SK-N-SH treated with all-trans-retinoic acid at 6 μM for 48 hours (cell line): ENCODE results near the gene STT3B.

Experiments used
- ATAC-seq: fragments of 200-7000 bp; cut with Tn5 transposase; 3 replicates; pipeline ENCODE4 v1.9.1; 2020; ENCODE audit warnings: mild to moderate bottlenecking, moderate library complexity
- ARNTL ChIP-seq: fragments of 450-650 bp; formaldehyde crosslinking; IDR thresholded peaks from 2 replicates; pipeline ENCODE4 v1.5.0; 2020; ENCODE audit warnings: low read depth, mild to moderate bottlenecking, moderate library complexity, borderline replicate concordance
- BACH2 ChIP-seq: fragments of 250-450 bp; sonication (Bioruptor Pico); IDR thresholded peaks from 2 replicates; pipeline ENCODE4 v1.9.0; 2021; ENCODE audit warnings: mild to moderate bottlenecking, borderline replicate concordance
- CSDC2 ChIP-seq: fragments of 250-450 bp; sonication (Bioruptor Pico); IDR thresholded peaks from 2 replicates; pipeline ENCODE4 v1.5.0; 2020; ENCODE audit warnings: mild to moderate bottlenecking, moderate library complexity
- CSRNP3 ChIP-seq: fragments of 250-450 bp; sonication (Bioruptor Pico); IDR thresholded peaks from 2 replicates; pipeline ENCODE4 v1.5.1; 2021; ENCODE audit warnings: mild to moderate bottlenecking, moderate library complexity
- GLIS3 ChIP-seq: fragments of 250-450 bp; sonication (Bioruptor Pico); IDR thresholded peaks from 2 replicates; pipeline ENCODE4 v1.5.0; 2020; ENCODE audit warnings: mild to moderate bottlenecking, moderate library complexity
- ISL1 ChIP-seq: fragments of 250-450 bp; sonication (Bioruptor Pico); IDR thresholded peaks from 2 replicates; pipeline ENCODE4 v2.1.2; 2022; ENCODE audit warnings: mild to moderate bottlenecking, moderate library complexity
- OSR1 ChIP-seq: fragments of 250-450 bp; sonication (Bioruptor Pico); IDR thresholded peaks from 2 replicates; pipeline ENCODE4 v1.8.0; 2022; ENCODE audit warnings: moderate library complexity, mild to moderate bottlenecking, inconsistent platforms
- POU6F1 ChIP-seq: fragments of 250-450 bp; sonication (Bioruptor Pico); IDR thresholded peaks from 2 replicates; pipeline ENCODE4 v1.8.0; 2021; ENCODE audit warnings: low read depth, mild to moderate bottlenecking, moderate library complexity, borderline replicate concordance
- PPARA ChIP-seq: fragments of 250-450 bp; sonication (Bioruptor Pico); IDR thresholded peaks from 2 replicates; pipeline ENCODE4 v1.5.0; 2020; ENCODE audit warnings: mild to moderate bottlenecking, borderline replicate concordance
- RARB ChIP-seq: fragments of 250-450 bp; sonication (Bioruptor Pico); IDR thresholded peaks from 2 replicates; pipeline ENCODE4 v1.8.0; 2021; ENCODE audit warnings: mild to moderate bottlenecking, moderate library complexity
- TCF4 ChIP-seq: fragments of 250-450 bp; sonication (Bioruptor Pico); IDR thresholded peaks from 2 replicates; pipeline ENCODE4 v1.8.0; 2021; ENCODE audit warnings: mild to moderate bottlenecking, moderate library complexity, borderline replicate concordance
- TOX ChIP-seq: fragments of 250-450 bp; sonication (Bioruptor Pico); IDR thresholded peaks from 2 replicates; pipeline ENCODE4 v1.8.0; 2021; ENCODE audit warnings: mild to moderate bottlenecking, moderate library complexity, borderline replicate concordance
- ZC3H10 ChIP-seq: fragments of 250-450 bp; sonication (Bioruptor Pico); IDR thresholded peaks from 2 replicates; pipeline ENCODE4 v1.5.1; 2021; ENCODE audit warnings: mild to moderate bottlenecking, moderate library complexity
- ZFP3 ChIP-seq: fragments of 250-450 bp; sonication (Bioruptor Pico); IDR thresholded peaks from 2 replicates; pipeline ENCODE4 v1.5.0; 2020; ENCODE audit warnings: mild to moderate bottlenecking, moderate library complexity
- ZFP30 ChIP-seq: fragments of 450-650 bp; formaldehyde crosslinking; IDR thresholded peaks from 2 replicates; pipeline ENCODE4 v1.5.0; 2022; ENCODE audit warnings: mild to moderate bottlenecking, moderate library complexity
- ZNF565 ChIP-seq: fragments of 450-650 bp; formaldehyde crosslinking; conservative IDR thresholded peaks from 2 replicates; pipeline ENCODE4 v1.5.0; 2020; ENCODE audit warnings: low read depth, mild to moderate bottlenecking, moderate library complexity
- ZNF70 ChIP-seq: fragments of 450-650 bp; formaldehyde crosslinking; IDR thresholded peaks from 2 replicates; pipeline ENCODE4 v1.5.0; 2020; ENCODE audit warnings: mild to moderate bottlenecking, moderate library complexity
- ZNF8 ChIP-seq: fragments of 450-650 bp; formaldehyde crosslinking; IDR thresholded peaks from 2 replicates; pipeline ENCODE4 v1.5.0; 2020; ENCODE audit warnings: mild to moderate bottlenecking, moderate library complexity
- TF ChIP-seq, protein P1 (sequence below): fragments of 250-450 bp; sonication (Bioruptor Pico); IDR thresholded peaks from 2 replicates; pipeline ENCODE4 v1.5.0; 2020; ENCODE audit warnings: mild to moderate bottlenecking, moderate library complexity
- TF ChIP-seq, protein P2 (sequence below): fragments of 250-450 bp; sonication (Bioruptor Pico); IDR thresholded peaks from 2 replicates; pipeline ENCODE4 v1.8.0; 2020; ENCODE audit warnings: mild to moderate bottlenecking, moderate library complexity, borderline replicate concordance
- TF ChIP-seq, protein P3 (sequence below): fragments of 250-450 bp; sonication (Bioruptor Pico); IDR thresholded peaks from 2 replicates; pipeline ENCODE4 v1.5.1; 2020; ENCODE audit warnings: low read depth, mild to moderate bottlenecking, moderate library complexity

STT3B gene

DNA sequence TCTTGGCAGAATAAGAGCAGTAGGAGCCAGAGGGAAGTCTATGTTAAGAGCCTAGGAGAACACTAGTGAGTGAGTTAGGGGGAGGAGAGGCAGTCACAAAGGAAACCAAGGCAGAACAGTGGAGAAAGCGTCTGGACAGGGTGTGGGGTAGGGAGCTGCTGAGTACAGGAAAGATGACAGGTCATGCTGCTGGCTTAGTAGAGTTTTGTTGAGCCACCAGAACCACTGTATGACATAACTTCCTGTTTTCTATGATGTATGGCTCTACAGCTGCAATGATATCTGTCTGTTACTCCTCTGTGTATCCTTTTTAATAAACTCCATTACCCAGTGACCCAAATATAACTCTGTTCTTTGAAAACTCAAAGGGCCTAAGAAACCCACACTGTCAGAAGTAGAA is 10.6 kb upstream of the STT3B start (continued):
- TF ChIP-seq, protein P1, sequence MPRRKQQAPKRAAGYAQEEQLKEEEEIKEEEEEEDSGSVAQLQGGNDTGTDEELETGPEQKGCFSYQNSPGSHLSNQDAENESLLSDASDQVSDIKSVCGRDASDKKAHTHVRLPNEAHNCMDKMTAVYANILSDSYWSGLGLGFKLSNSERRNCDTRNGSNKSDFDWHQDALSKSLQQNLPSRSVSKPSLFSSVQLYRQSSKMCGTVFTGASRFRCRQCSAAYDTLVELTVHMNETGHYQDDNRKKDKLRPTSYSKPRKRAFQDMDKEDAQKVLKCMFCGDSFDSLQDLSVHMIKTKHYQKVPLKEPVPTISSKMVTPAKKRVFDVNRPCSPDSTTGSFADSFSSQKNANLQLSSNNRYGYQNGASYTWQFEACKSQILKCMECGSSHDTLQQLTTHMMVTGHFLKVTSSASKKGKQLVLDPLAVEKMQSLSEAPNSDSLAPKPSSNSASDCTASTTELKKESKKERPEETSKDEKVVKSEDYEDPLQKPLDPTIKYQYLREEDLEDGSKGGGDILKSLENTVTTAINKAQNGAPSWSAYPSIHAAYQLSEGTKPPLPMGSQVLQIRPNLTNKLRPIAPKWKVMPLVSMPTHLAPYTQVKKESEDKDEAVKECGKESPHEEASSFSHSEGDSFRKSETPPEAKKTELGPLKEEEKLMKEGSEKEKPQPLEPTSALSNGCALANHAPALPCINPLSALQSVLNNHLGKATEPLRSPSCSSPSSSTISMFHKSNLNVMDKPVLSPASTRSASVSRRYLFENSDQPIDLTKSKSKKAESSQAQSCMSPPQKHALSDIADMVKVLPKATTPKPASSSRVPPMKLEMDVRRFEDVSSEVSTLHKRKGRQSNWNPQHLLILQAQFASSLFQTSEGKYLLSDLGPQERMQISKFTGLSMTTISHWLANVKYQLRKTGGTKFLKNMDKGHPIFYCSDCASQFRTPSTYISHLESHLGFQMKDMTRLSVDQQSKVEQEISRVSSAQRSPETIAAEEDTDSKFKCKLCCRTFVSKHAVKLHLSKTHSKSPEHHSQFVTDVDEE, result no peak
- no peak for TF ChIP-seq RARB

DNA sequence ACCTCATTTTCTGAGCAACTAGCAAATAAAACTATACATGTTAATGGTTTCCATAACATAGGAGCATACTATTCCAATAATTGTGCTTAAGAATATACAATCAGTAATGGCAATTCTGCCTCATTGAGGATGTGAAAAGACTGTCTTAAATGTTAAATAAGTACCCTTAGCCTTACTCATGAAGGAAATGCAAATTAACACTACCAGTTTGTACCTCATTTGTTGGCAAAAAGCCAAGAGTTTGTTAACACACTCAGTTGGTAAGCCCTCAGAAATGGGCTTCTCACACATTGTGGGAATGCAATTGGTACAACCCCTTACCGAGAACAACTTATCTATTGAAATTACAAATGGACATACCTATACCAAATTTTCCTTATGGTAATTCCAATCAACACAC is 9.2 kb upstream of the STT3B start:
- no peak for TF ChIP-seq RARB
- TF ChIP-seq ZC3H10, result no peak
- no peak for TF ChIP-seq PPARA
- no peak for TF ChIP-seq ZFP30 (CRISPR knock-in tag)
- TF ChIP-seq ZFP3 (CRISPR knock-in tag), result no peak
- no peak for TF ChIP-seq TOX
- TF ChIP-seq, protein P2, sequence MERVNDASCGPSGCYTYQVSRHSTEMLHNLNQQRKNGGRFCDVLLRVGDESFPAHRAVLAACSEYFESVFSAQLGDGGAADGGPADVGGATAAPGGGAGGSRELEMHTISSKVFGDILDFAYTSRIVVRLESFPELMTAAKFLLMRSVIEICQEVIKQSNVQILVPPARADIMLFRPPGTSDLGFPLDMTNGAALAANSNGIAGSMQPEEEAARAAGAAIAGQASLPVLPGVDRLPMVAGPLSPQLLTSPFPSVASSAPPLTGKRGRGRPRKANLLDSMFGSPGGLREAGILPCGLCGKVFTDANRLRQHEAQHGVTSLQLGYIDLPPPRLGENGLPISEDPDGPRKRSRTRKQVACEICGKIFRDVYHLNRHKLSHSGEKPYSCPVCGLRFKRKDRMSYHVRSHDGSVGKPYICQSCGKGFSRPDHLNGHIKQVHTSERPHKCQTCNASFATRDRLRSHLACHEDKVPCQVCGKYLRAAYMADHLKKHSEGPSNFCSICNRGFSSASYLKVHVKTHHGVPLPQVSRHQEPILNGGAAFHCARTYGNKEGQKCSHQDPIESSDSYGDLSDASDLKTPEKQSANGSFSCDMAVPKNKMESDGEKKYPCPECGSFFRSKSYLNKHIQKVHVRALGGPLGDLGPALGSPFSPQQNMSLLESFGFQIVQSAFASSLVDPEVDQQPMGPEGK (CRISPR knock-in tag), result no peak
- no peak for TF ChIP-seq GLIS3
- no peak for TF ChIP-seq TCF4 (CRISPR knock-in tag)
- TF ChIP-seq ZNF565, result no peak
- TF ChIP-seq, protein P3, sequence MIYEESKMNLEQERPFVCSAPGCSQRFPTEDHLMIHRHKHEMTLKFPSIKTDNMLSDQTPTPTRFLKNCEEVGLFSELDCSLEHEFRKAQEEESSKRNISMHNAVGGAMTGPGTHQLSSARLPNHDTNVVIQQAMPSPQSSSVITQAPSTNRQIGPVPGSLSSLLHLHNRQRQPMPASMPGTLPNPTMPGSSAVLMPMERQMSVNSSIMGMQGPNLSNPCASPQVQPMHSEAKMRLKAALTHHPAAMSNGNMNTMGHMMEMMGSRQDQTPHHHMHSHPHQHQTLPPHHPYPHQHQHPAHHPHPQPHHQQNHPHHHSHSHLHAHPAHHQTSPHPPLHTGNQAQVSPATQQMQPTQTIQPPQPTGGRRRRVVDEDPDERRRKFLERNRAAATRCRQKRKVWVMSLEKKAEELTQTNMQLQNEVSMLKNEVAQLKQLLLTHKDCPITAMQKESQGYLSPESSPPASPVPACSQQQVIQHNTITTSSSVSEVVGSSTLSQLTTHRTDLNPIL (CRISPR knock-in tag), result no peak
- no peak for TF ChIP-seq ISL1 (CRISPR knock-in tag)
- TF ChIP-seq OSR1 (CRISPR knock-in tag), result no peak
- TF ChIP-seq CSDC2, result no peak
- TF ChIP-seq BACH2 (CRISPR knock-in tag), result no peak
- TF ChIP-seq, protein P1, result no peak
- ATAC-seq, result no peak

GRCh38 chr3:31525532-31525931 is 7.2 kb upstream of the STT3B start:
- no peak for ATAC-seq
- no peak for TF ChIP-seq PPARA
- no peak for TF ChIP-seq ARNTL (CRISPR knock-in tag)
- no peak for TF ChIP-seq OSR1 (CRISPR knock-in tag)
- TF ChIP-seq, protein P2 (CRISPR knock-in tag), result no peak
- no peak for TF ChIP-seq RARB
- no peak for TF ChIP-seq ZNF8
- TF ChIP-seq TCF4 (CRISPR knock-in tag), result no peak
- TF ChIP-seq POU6F1 (CRISPR knock-in tag), result no peak
- TF ChIP-seq ISL1 (CRISPR knock-in tag), result no peak
- no peak for TF ChIP-seq CSRNP3 (CRISPR knock-in tag)
- TF ChIP-seq, protein P1, result no peak
- no peak for TF ChIP-seq ZNF70 (CRISPR knock-in tag)
- TF ChIP-seq ZNF565, result no peak
- TF ChIP-seq TOX, result no peak
- TF ChIP-seq, all 23 proteins: peak for 0
